Activated gamma-delta T cell treated with anti-CD3 and anti-CD28 coated beads, Interleukin-2, amount 50 U/mL, for 16 hours (primary cell): ENCODE data around the gene CCDC70.
"Not testable (repeated sequence)": the region's sequence is repeated elsewhere in the genome, so short reads cannot be mapped to it uniquely, and the experiment has no call there.

Source experiments
- DNase-seq: peaks from one replicate; pipeline ENCODE4 v3.0.0-alpha.2; 2020; ENCODE audit warnings: low read depth

Gene CCDC70

GRCh38 chr13:51909265-51909664 lies 47.5 kb downstream of the CCDC70 start:
- not testable (repeated sequence) for DNase-seq

GRCh38 chr13:51910508-51910907 lies 48.7 kb downstream of the CCDC70 start:
- DNase-seq = no peak

- no peak for DNase-seq
Measured at GRCh38 chr13:51912091-51912490, 50.3 kb downstream of the CCDC70 start.

GRCh38 chr13:51912511-51913225 lies 50.9 kb downstream of the CCDC70 start:
- no peak for DNase-seq

GRCh38 chr13:51913421-51914136 lies 51.8 kb downstream of the CCDC70 start:
- DNase-seq = no peak

GRCh38 chr13:51914137-51914493 lies 52.3 kb downstream of the CCDC70 start:
- DNase-seq = no peak
